Ishikawa (cell line): Measurements from ENCODE around the gene TM6SF1.

ENCODE experiments used
- CEBPB ChIP-seq: IDR thresholded peaks from 2 replicates; pipeline ENCODE4 v1.6.1; 2012
- CREB1 ChIP-seq: IDR thresholded peaks from 2 replicates; pipeline ENCODE4 v1.6.1; 2012; ENCODE audit warnings: low read depth
- EGR1 ChIP-seq: IDR thresholded peaks from 2 replicates; pipeline ENCODE4 v1.6.1; 2012
- EP300 ChIP-seq: IDR thresholded peaks from 2 replicates; pipeline ENCODE4 v1.6.1; 2012; ENCODE audit warnings: borderline replicate concordance
- FOXM1 ChIP-seq: IDR thresholded peaks from 2 replicates; pipeline ENCODE4 v1.6.1; 2012; ENCODE audit warnings: low read depth, borderline replicate concordance
- MAX ChIP-seq: IDR thresholded peaks from 2 replicates; pipeline ENCODE4 v1.6.1; 2012
- NFIC ChIP-seq: IDR thresholded peaks from 2 replicates; pipeline ENCODE4 v1.6.1; 2012
- RAD21 ChIP-seq: IDR thresholded peaks from 2 replicates; pipeline ENCODE4 v1.6.1; 2012; ENCODE audit warnings: low read depth
- REST ChIP-seq: IDR thresholded peaks from 2 replicates; pipeline ENCODE4 v1.6.1; 2012; ENCODE audit warnings: low read depth, mild to moderate bottlenecking
- TAF1 ChIP-seq: IDR thresholded peaks from 2 replicates; pipeline ENCODE4 v1.6.1; 2012; ENCODE audit warnings: low read depth, mild to moderate bottlenecking
- TCF12 ChIP-seq: IDR thresholded peaks from 2 replicates; pipeline ENCODE4 v1.6.1; 2012; ENCODE audit warnings: low read depth
- TEAD4 ChIP-seq: IDR thresholded peaks from 2 replicates; pipeline ENCODE4 v1.6.1; 2012
- USF1 ChIP-seq: IDR thresholded peaks from 2 replicates; pipeline ENCODE4 v1.6.1; 2012
- YY1 ChIP-seq: IDR thresholded peaks from 2 replicates; pipeline ENCODE4 v1.6.1; 2012; ENCODE audit warnings: low read depth
- ZBTB7A ChIP-seq: IDR thresholded peaks from 2 replicates; pipeline ENCODE4 v1.6.1; 2012; ENCODE audit warnings: low read depth

Gene TM6SF1

GRCh38 chr15:83098079-83098478, 9.4 kb upstream of the TM6SF1 start:
- TF ChIP-seq YY1 (no peak), EP300 (no peak), ZBTB7A (no peak), TEAD4 (no peak), MAX (no peak), CREB1 (no peak), REST (no peak), EGR1 (no peak), FOXM1 (no peak)

- no peak for TF ChIP-seq NFIC
- TF ChIP-seq TAF1 = no peak
- TF ChIP-seq EP300 = no peak
- TF ChIP-seq EGR1 = no peak
- TF ChIP-seq ZBTB7A = no peak
- TF ChIP-seq TEAD4 = no peak
- TF ChIP-seq RAD21 = no peak
- TF ChIP-seq YY1 = no peak
- TF ChIP-seq REST = no peak
- TF ChIP-seq CREB1 = no peak
- no peak for TF ChIP-seq FOXM1
- TF ChIP-seq CEBPB = no peak
- TF ChIP-seq TCF12 = no peak
- TF ChIP-seq MAX = no peak
- TF ChIP-seq USF1 = no peak
Observed at GRCh38 chr15:83099290-83099689, 8.2 kb upstream of the TM6SF1 start.

- TF ChIP-seq TCF12 = no peak
- no peak for TF ChIP-seq USF1
- TF ChIP-seq EP300 = no peak
- no peak for TF ChIP-seq RAD21
- TF ChIP-seq EGR1 = no peak
- no peak for TF ChIP-seq ZBTB7A
- no peak for TF ChIP-seq CREB1
- no peak for TF ChIP-seq TEAD4
- TF ChIP-seq REST = no peak
- no peak for TF ChIP-seq CEBPB
Observed at GRCh38 chr15:83100097-83100646, 7.3 kb upstream of the TM6SF1 start.

- no peak for TF ChIP-seq MAX
- no peak for TF ChIP-seq CEBPB
- TF ChIP-seq REST = no peak
- TF ChIP-seq CREB1 = no peak
- no peak for TF ChIP-seq EP300
- TF ChIP-seq NFIC = no peak
- TF ChIP-seq TAF1 = no peak
- no peak for TF ChIP-seq FOXM1
Observed at GRCh38 chr15:83102346-83102745, 5.1 kb upstream of the TM6SF1 start.
